ENCODE data around the gene TSPAN14. TPM values are rescaled to one million over a fixed set of nuclear protein-coding genes. Genes with fewer than 3 reads are reported as not detected.
A peak's percentile ranks its signal among the peaks of the same experiment; 100 is the strongest.

The TSPAN14 gene
- total and polyA plus RNA-seq, 2 experiments from 2014 or later: 17.9 to 40.7 TPM

GRCh38 chr10:80561950-80562349 is 107.8 kb downstream of the TSPAN14 start (continued):
- TF ChIP-seq EZH2phosphoT487 (IDR thresholded peaks at IDR 0.05; ENCODE audit: unreplicated experiment) (no peak), CREB1 (CRISPR knock-in tag; IDR thresholded peaks at IDR 0.05; ENCODE audit: low read depth) (no peak), STAT1 (IDR thresholded peaks at IDR 0.05; ENCODE audit: unreplicated experiment) (no peak)

DNA sequence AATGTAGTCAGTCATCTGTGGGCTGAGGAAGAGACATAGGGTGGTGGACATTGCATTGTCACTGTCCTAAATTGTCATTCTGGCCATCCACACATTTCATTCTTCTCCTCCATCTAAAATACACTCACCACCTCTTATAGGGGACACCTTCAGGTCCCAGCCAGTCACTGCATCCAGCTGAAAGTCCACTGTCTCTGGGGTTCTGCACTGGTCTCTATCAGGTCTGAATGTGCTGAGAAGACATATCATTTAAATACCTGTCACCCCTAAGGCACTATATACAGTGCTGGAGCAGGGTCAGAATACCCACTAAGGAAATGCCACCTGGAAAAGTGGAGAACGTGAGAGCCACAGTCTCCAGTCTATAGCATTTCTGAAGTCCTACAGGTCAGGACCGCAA is 113.2 kb downstream of the TSPAN14 start:
- no peaks in the 10 kb centered on the region for H3K36me3 Mint-ChIP-seq (ENCODE audit: low read depth)
- Histone ChIP-seq H3K9me2 (ENCODE audit: insufficient read depth) (no peaks in the 10 kb centered on the region), H3K4me2 (no peak overlapping the region), H3K4me1 (ENCODE audit: insufficient read depth) (no peaks in the 10 kb centered on the region), H4K20me1 (replicated peaks; ENCODE audit: insufficient read depth) (no peaks in the 10 kb centered on the region), H3F3A (replicated peaks; ENCODE audit: low read depth) (no peaks in the 10 kb centered on the region), H3K79me2 (replicated peaks; ENCODE audit: insufficient read depth) (no peaks in the 10 kb centered on the region), H3K27ac (ENCODE audit: low read depth) (no peak overlapping the region), H3K4me3 (no peak overlapping the region), H3K27me3 (ENCODE audit: insufficient read depth) (no peaks in the 10 kb centered on the region), H2AFZ (no peak overlapping the region), H3K36me3 (ENCODE audit: insufficient read depth) (no peaks in the 10 kb centered on the region)
- H3K27me3 Mint-ChIP-seq (ENCODE audit: insufficient read depth, low read depth, poor library complexity): peaks cover 2% of the 10 kb centered on the region
- peak; percentile 42; the same call in 2 of the 3 replicates for ATAC-seq
- no peaks in the 10 kb centered on the region for H3K4me1 Mint-ChIP-seq
- H3K4me3 Mint-ChIP-seq: no peak overlapping the region
- DNase-seq (ENCODE audit: low spot score): no peak
- H3K9me3 Mint-ChIP-seq: no peaks in the 10 kb centered on the region
- peak; percentile 1 to 14; a peak in 1 of 4 replicates for TF ChIP-seq CTCF (conservative IDR thresholded peaks at IDR 0.05; ENCODE audit: low read depth in 2 of 2)
- TF ChIP-seq EZH2 (IDR thresholded peaks at IDR 0.05; ENCODE audit: low read depth, unreplicated experiment): no peak
- TF ChIP-seq, protein P1, sequence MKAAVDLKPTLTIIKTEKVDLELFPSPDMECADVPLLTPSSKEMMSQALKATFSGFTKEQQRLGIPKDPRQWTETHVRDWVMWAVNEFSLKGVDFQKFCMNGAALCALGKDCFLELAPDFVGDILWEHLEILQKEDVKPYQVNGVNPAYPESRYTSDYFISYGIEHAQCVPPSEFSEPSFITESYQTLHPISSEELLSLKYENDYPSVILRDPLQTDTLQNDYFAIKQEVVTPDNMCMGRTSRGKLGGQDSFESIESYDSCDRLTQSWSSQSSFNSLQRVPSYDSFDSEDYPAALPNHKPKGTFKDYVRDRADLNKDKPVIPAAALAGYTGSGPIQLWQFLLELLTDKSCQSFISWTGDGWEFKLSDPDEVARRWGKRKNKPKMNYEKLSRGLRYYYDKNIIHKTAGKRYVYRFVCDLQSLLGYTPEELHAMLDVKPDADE (IDR thresholded peaks at IDR 0.05): no peak
- no peak for TF ChIP-seq REST (IDR thresholded peaks at IDR 0.05; ENCODE audit: unreplicated experiment)
- TF ChIP-seq, protein P2, sequence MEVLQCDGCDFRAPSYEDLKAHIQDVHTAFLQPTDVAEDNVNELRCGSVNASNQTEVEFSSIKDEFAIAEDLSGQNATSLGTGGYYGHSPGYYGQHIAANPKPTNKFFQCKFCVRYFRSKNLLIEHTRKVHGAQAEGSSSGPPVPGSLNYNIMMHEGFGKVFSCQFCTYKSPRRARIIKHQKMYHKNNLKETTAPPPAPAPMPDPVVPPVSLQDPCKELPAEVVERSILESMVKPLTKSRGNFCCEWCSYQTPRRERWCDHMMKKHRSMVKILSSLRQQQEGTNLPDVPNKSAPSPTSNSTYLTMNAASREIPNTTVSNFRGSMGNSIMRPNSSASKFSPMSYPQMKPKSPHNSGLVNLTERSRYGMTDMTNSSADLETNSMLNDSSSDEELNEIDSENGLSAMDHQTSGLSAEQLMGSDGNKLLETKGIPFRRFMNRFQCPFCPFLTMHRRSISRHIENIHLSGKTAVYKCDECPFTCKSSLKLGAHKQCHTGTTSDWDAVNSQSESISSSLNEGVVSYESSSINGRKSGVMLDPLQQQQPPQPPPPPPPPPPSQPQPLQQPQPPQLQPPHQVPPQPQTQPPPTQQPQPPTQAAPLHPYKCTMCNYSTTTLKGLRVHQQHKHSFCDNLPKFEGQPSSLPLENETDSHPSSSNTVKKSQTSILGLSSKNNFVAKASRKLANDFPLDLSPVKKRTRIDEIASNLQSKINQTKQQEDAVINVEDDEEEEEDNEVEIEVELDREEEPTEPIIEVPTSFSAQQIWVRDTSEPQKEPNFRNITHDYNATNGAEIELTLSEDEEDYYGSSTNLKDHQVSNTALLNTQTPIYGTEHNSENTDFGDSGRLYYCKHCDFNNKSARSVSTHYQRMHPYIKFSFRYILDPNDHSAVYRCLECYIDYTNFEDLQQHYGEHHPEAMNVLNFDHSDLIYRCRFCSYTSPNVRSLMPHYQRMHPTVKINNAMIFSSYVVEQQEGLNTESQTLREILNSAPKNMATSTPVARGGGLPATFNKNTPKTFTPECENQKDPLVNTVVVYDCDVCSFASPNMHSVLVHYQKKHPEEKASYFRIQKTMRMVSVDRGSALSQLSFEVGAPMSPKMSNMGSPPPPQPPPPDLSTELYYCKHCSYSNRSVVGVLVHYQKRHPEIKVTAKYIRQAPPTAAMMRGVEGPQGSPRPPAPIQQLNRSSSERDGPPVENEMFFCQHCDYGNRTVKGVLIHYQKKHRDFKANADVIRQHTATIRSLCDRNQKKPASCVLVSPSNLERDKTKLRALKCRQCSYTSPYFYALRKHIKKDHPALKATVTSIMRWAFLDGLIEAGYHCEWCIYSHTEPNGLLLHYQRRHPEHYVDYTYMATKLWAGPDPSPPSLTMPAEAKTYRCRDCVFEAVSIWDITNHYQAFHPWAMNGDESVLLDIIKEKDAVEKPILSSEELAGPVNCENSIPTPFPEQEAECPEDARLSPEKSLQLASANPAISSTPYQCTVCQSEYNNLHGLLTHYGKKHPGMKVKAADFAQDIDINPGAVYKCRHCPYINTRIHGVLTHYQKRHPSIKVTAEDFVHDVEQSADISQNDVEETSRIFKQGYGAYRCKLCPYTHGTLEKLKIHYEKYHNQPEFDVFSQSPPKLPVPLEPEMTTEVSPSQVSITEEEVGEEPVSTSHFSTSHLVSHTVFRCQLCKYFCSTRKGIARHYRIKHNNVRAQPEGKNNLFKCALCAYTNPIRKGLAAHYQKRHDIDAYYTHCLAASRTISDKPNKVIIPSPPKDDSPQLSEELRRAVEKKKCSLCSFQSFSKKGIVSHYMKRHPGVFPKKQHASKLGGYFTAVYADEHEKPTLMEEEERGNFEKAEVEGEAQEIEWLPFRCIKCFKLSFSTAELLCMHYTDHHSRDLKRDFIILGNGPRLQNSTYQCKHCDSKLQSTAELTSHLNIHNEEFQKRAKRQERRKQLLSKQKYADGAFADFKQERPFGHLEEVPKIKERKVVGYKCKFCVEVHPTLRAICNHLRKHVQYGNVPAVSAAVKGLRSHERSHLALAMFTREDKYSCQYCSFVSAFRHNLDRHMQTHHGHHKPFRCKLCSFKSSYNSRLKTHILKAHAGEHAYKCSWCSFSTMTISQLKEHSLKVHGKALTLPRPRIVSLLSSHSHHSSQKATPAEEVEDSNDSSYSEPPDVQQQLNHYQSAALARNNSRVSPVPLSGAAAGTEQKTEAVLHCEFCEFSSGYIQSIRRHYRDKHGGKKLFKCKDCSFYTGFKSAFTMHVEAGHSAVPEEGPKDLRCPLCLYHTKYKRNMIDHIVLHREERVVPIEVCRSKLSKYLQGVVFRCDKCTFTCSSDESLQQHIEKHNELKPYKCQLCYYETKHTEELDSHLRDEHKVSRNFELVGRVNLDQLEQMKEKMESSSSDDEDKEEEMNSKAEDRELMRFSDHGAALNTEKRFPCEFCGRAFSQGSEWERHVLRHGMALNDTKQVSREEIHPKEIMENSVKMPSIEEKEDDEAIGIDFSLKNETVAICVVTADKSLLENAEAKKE (CRISPR knock-in tag; IDR thresholded peaks at IDR 0.05): no peak
- TF ChIP-seq NANOG (IDR thresholded peaks at IDR 0.05; ENCODE audit: borderline replicate concordance): no peak
- TF ChIP-seq ZNF114 (CRISPR knock-in tag; IDR thresholded peaks at IDR 0.05): no peak
- H3K27ac Mint-ChIP-seq: no peak overlapping the region

Measured in GM23338 (cell line).